Neural crest cell (in vitro differentiated cells): Measurements from ENCODE around the gene CA5B. TPM values are rescaled to one million over a fixed set of nuclear protein-coding genes. Genes with fewer than 3 reads are reported as not detected.

Experiments
- DNase-seq: peaks from one replicate; pipeline ENCODE4 v3.0.0; 2021; ENCODE audit warnings: low read depth, mixed read lengths, low spot score
- H3K27ac Mint-ChIP-seq: one replicate; pipeline ENCODE4 v1.8.0; 2021; ENCODE audit warnings: mild to moderate bottlenecking, mixed read lengths; ENCODE audit not compliant: unreplicated experiment
- H3K27me3 Mint-ChIP-seq: 2 replicates; pipeline ENCODE4 v1.8.0; 2021; ENCODE audit warnings: low read depth, mild to moderate bottlenecking, mixed read lengths
- H3K36me3 Mint-ChIP-seq: 2 replicates; pipeline ENCODE4 v1.8.0; 2021; ENCODE audit warnings: low read depth, mild to moderate bottlenecking, mixed read lengths
- H3K4me1 Mint-ChIP-seq: 2 replicates; pipeline ENCODE4 v1.8.0; 2021; ENCODE audit warnings: mixed read lengths
- H3K4me3 Mint-ChIP-seq: one replicate; pipeline ENCODE4 v1.8.0; 2021; ENCODE audit warnings: mild to moderate bottlenecking, mixed read lengths
- H3K9me3 Mint-ChIP-seq: 2 replicates; pipeline ENCODE4 v1.8.0; 2021; ENCODE audit warnings: mixed read lengths
- total RNA-seq: library from RNA; stranded (reverse); gene quantifications from 2 replicates; pipeline ENCODE4 v1.2.1, GENCODE V29; 2021
- TF ChIP-seq, protein P1 (sequence below): fragments of 200-600 bp; sonication (generic); conservative IDR thresholded peaks from 2 replicates; pipeline ENCODE4 v1.5.0; 2021; ENCODE audit warnings: antibody characterized with exemption, mild to moderate bottlenecking

The CA5B gene
- total RNA-seq, 1 donor from 2014 or later: 5.7 TPM

DNA sequence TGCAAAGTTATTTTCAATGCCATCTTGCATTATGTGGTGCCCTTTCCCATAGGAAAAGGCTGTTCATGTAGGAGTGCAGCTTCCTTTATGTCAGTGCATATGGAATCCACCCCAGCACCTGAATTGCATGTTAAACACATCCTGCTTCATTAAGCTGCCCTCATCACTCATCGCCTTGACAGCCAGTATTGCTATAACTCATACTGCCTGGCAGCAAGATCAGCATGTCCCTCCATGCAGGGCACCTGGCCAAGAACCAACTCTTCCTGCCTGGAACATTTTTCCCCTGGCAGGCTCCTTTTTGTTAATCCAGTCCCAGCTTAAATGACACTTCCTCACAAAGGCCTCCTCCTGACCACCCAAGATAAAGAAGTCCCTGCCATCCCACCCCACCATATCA is 23.5 kb upstream of the CA5B start:
- TF ChIP-seq, protein P1, sequence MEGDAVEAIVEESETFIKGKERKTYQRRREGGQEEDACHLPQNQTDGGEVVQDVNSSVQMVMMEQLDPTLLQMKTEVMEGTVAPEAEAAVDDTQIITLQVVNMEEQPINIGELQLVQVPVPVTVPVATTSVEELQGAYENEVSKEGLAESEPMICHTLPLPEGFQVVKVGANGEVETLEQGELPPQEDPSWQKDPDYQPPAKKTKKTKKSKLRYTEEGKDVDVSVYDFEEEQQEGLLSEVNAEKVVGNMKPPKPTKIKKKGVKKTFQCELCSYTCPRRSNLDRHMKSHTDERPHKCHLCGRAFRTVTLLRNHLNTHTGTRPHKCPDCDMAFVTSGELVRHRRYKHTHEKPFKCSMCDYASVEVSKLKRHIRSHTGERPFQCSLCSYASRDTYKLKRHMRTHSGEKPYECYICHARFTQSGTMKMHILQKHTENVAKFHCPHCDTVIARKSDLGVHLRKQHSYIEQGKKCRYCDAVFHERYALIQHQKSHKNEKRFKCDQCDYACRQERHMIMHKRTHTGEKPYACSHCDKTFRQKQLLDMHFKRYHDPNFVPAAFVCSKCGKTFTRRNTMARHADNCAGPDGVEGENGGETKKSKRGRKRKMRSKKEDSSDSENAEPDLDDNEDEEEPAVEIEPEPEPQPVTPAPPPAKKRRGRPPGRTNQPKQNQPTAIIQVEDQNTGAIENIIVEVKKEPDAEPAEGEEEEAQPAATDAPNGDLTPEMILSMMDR: no peak
- Mint-ChIP-seq H3K4me3 (no peak overlapping the region), H3K9me3 (no peaks in the 10 kb centered on the region), H3K27ac (no peak overlapping the region), H3K4me1 (no peaks in the 10 kb centered on the region), H3K36me3 (peaks cover 3% of the 10 kb centered on the region), H3K27me3 (peaks cover 2% of the 10 kb centered on the region)
- no peak for DNase-seq

DNA sequence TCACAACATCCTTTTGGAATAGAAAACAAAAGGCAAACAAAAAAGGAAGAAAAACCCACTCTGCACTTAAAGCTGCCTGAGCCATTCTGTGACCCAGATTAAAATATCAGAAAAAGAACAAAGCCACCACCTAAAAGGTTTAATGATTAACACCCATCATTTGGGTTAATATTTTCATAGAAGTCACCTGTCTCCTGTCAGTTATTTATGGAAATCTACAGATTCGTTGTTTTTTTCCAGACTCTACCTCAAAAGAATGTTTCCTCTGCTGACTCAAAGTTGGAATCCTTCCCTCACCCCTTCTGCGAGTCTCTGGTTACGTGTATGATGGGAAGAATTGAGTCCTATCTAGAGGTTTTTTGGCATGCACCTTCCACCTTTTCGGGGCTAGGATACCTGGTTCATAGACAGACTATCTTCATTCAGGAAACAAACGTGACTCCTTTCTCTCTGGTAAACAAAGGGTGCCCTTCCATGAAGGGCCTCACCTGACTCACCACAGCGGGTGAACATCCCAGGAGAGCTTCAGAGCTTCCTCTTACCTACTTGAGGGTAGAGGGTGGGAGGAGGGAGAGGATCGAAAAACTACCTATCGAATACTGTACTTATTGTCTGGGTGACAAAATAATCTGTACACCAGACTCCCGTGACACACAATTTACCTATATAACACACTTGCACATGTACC is 19.6 kb upstream of the CA5B start:
- H3K9me3 Mint-ChIP-seq: no peaks in the 10 kb centered on the region

DNA sequence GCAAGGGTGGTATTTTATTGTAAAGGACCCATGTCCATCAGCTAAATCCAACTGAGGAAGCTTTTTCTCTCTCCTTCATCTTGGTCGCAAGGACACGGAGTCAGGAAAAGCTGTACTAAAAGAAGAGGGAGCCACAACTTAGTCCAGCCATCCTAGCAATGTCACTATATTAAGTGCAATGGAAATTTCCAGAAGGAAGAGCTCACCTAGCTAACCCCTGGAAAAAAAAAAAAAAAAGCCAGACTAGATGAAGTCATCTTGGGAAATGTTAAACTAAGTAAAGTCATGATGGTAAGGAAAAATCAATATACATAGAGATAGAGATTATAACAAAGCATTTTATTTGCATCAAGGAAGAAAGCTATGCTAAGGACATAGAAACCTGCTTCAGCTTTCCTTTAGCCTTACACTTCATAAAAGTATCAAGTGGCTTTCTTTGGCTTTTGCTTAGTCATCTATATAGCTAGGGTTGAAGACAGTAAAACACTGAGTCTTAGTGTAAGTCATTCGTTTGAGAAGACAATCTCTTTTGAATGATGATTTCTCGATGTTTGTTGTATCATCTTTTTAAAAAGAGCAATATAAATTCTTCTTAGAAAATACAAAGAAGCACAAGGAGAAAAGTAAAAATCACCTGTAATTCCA is 18.6 kb upstream of the CA5B start:
- Mint-ChIP-seq H3K27ac (no peak overlapping the region), H3K27me3 (peaks cover 2% of the 10 kb centered on the region), H3K4me1 (no peaks in the 10 kb centered on the region), H3K4me3 (no peak overlapping the region), H3K36me3 (peaks cover 2% of the 10 kb centered on the region), H3K9me3 (no peaks in the 10 kb centered on the region)
- TF ChIP-seq, protein P1: no peak
- no peak for DNase-seq

More for the DNA sequence above, 19.6 kb upstream of the CA5B start:
- H3K36me3 Mint-ChIP-seq: peaks cover 3% of the 10 kb centered on the region
- peaks cover 2% of the 10 kb centered on the region for H3K27me3 Mint-ChIP-seq
- TF ChIP-seq, protein P1: no peak
- no peak overlapping the region for H3K27ac Mint-ChIP-seq
- no peak overlapping the region for H3K4me3 Mint-ChIP-seq
- DNase-seq: no peak
- H3K4me1 Mint-ChIP-seq: no peaks in the 10 kb centered on the region

DNA sequence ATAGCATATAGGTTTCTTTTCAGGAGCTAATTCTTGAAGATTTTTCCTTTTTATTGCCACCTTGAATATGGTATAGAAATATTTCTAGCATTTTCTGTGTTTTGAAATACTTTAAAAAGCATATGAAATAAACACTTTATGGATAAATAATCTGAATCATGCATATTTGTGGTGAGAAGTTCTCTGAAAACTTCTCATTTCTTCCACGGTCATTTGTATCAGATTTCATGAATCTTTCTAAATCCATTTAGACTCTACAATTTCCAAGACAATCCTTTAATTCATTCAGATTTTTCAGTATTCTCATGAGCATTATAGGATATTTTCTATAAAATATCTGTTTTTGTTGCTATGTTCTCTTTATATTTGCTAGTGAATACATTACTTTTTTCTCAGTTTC is 16.2 kb upstream of the CA5B start:
- no peaks in the 10 kb centered on the region for H3K4me1 Mint-ChIP-seq
- TF ChIP-seq, protein P1: no peak
- no peak overlapping the region for H3K4me3 Mint-ChIP-seq
- no peak for DNase-seq
- H3K9me3 Mint-ChIP-seq: no peaks in the 10 kb centered on the region
- H3K36me3 Mint-ChIP-seq: no peaks in the 10 kb centered on the region
- H3K27ac Mint-ChIP-seq: no peak overlapping the region
- peaks cover 2% of the 10 kb centered on the region for H3K27me3 Mint-ChIP-seq

DNA sequence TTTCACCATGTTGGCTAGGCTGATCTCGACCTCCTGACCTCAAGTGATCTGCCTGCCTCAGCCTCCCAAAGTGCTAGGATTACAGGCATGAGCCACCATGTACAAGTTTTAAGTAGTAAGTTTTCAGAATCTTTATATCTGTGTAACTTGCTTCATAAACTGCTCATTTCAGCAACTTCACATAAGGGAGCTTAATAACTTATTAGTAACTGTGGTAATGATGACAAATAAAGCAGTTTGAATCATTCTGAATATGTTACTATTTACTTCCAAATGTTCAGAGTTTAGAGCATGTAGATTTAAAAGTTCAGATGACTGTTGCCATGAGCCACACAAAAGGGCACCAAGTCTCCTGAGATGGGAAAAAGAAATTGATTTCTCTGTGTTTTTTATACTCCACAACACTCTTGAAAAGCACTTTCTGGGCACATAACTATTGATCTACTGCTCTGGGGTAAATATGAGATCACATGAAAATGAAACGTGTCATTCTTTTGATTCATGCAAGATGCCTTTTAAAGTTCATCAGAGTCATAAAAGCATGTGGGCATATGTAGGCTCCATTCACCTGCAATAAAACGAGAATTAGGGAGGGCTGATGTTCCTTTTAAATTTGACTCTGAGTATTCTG is 14.1 kb upstream of the CA5B start:
- H3K27me3 Mint-ChIP-seq: peaks cover under 1% of the 10 kb centered on the region
- no peak overlapping the region for H3K4me3 Mint-ChIP-seq
- peaks cover 8% of the 10 kb centered on the region for H3K9me3 Mint-ChIP-seq
- H3K36me3 Mint-ChIP-seq: no peaks in the 10 kb centered on the region
- DNase-seq: no peak
- H3K4me1 Mint-ChIP-seq: no peaks in the 10 kb centered on the region
- TF ChIP-seq, protein P1: no peak
- no peak overlapping the region for H3K27ac Mint-ChIP-seq
